RWPE2 (cell line): ENCODE results near the gene ASTN2.

Experiments used
- ATAC-seq: fragments of 200-7000 bp; cut with Tn5 transposase; 3 replicates; pipeline ENCODE4 v1.9.1; 2021; ENCODE audit warnings: low read depth
- DNase-seq: peaks from one replicate; pipeline ENCODE4 v3.0.0-alpha.2; 2020; ENCODE audit warnings: low spot score
- H3K27ac ChIP-seq: fragments of 450-650 bp; 2 replicates; pipeline ENCODE4 v1.5.1; 2017; ENCODE audit warnings: mild to moderate bottlenecking; ENCODE audit not compliant: poor library complexity, severe bottlenecking
- H3K27me3 ChIP-seq: fragments of 250-450 bp; sonication (Bioruptor Pico); 2 replicates; pipeline ENCODE4 v1.5.1; 2021; ENCODE audit warnings: mild to moderate bottlenecking, moderate library complexity; ENCODE audit not compliant: insufficient read depth, poor library complexity, severe bottlenecking
- H3K36me3 ChIP-seq: fragments of 250-450 bp; sonication (Bioruptor Pico); 2 replicates; pipeline ENCODE4 v1.5.1; 2020; ENCODE audit warnings: low read depth, mild to moderate bottlenecking, moderate library complexity
- H3K4me1 ChIP-seq: fragments of 250-450 bp; sonication (Bioruptor Pico); 2 replicates; pipeline ENCODE4 v1.5.1; 2021; ENCODE audit warnings: mild to moderate bottlenecking, moderate library complexity; ENCODE audit not compliant: insufficient read depth, poor library complexity, severe bottlenecking
- H3K4me3 ChIP-seq: fragments of 250-450 bp; sonication (Bioruptor Pico); 2 replicates; pipeline ENCODE4 v1.5.1; 2021; ENCODE audit warnings: mild to moderate bottlenecking, moderate library complexity; ENCODE audit not compliant: severe bottlenecking
- H3K9me3 ChIP-seq: fragments of 250-450 bp; sonication (Bioruptor Pico); 2 replicates; pipeline ENCODE4 v1.5.1; 2021; ENCODE audit warnings: mild to moderate bottlenecking, moderate library complexity; ENCODE audit not compliant: severe bottlenecking
- CTCF ChIP-seq: fragments of 450-650 bp; IDR thresholded peaks from one replicate; pipeline ENCODE4 v1.5.1; 2017; ENCODE audit warnings: mild to moderate bottlenecking, moderate library complexity; ENCODE audit not compliant: poor library complexity, severe bottlenecking

The ASTN2 gene

GRCh38 chr9:117368684-117369230, 46.1 kb downstream of the ASTN2 start:
- Histone ChIP-seq H3K4me1 (no peaks in the 10 kb centered on the region), H3K27me3 (peaks cover 4% of the 10 kb centered on the region), H3K9me3 (no peaks in the 10 kb centered on the region), H3K4me3 (no peak overlapping the region), H3K27ac (no peak overlapping the region), H3K36me3 (no peaks in the 10 kb centered on the region)
- TF ChIP-seq CTCF = no peak
- ATAC-seq (no peak), DNase-seq (no peak)

DNA sequence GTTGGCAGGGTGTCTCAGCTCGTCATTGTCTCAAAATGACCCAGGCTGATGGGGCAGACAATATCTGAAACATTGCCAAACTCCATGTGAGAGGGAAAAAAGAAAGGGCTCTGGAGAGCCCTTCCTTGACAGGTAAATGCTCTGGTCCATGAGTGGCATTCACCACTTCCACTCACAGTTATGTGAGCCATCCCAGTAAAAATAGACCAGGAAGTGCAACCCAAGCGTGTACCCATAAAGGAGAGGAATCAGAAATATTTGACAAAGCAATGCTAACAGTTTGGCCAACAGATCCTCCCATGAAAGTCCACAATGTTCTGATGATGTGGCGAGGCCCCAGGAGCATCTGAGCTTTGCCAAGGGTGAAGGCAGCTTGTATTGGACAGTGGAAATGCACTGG, 49.4 kb downstream of the ASTN2 start:
- no peaks in the 10 kb centered on the region for H3K9me3 ChIP-seq
- ATAC-seq (no peak), DNase-seq (no peak)
- TF ChIP-seq CTCF = no peak
- H3K27ac ChIP-seq = no peak overlapping the region
- H3K36me3 ChIP-seq = no peaks in the 10 kb centered on the region
- H3K4me3 ChIP-seq = no peak overlapping the region
- H3K4me1 ChIP-seq = no peaks in the 10 kb centered on the region
- no peaks in the 10 kb centered on the region for H3K27me3 ChIP-seq

GRCh38 chr9:117363006-117363405, 51.9 kb downstream of the ASTN2 start:
- no peak for TF ChIP-seq CTCF
- DNase-seq (no peak), ATAC-seq (no peak)
- Histone ChIP-seq H3K27me3 (no peaks in the 10 kb centered on the region), H3K27ac (no peak overlapping the region), H3K4me3 (no peak overlapping the region), H3K9me3 (no peaks in the 10 kb centered on the region), H3K4me1 (no peaks in the 10 kb centered on the region), H3K36me3 (no peaks in the 10 kb centered on the region)

DNA sequence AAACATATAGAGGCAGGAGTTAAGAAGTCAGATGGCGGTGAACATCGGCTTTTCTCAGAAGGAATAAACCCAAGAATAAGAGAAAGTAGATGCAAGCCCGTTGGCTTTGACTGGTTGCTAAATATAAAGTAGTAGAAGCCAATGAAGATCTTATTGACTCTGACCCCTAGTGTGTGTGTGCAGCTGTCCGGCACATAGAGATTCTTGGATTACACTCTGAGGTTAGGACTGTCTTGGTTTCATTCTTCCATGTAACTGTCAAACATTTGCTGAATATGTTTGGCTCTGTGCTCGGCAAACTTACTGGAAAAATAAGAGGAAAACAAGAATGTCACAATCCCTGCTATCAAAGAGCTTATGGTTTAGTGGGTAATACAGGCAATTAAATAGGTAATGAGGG, 54.9 kb downstream of the ASTN2 start:
- no peaks in the 10 kb centered on the region for H3K27me3 ChIP-seq
- H3K4me1 ChIP-seq = no peaks in the 10 kb centered on the region
- H3K4me3 ChIP-seq = no peak overlapping the region
- H3K27ac ChIP-seq = no peak overlapping the region
- no peaks in the 10 kb centered on the region for H3K9me3 ChIP-seq
- ATAC-seq (no peak), DNase-seq (no peak)
- no peak for TF ChIP-seq CTCF
- H3K36me3 ChIP-seq = no peaks in the 10 kb centered on the region

GRCh38 chr9:117355542-117355941, 59.3 kb downstream of the ASTN2 start:
- Histone ChIP-seq H3K4me3 (no peak overlapping the region), H3K9me3 (no peaks in the 10 kb centered on the region), H3K4me1 (no peaks in the 10 kb centered on the region), H3K27ac (no peak overlapping the region), H3K36me3 (no peaks in the 10 kb centered on the region), H3K27me3 (peaks cover 4% of the 10 kb centered on the region)
- ATAC-seq (no peak), DNase-seq (no peak)
- TF ChIP-seq CTCF = no peak
